HG02642 (cell line): Measurements from ENCODE around the gene ZNF283.

Source experiments
- ATAC-seq: cut with Tn5 transposase; IDR thresholded peaks from one replicate; pipeline ENCODE4 v1.9.1; 2021; ENCODE audit warnings: mild to moderate bottlenecking; ENCODE audit not compliant: unreplicated experiment, poor library complexity

ZNF283 gene

GRCh38 chr19:43826787-43827754 lies at the start of gene ZNF283:
Gene ZNF283 (plus strand): TSS chr19:43827321. CDS start chr19:43833505, 6,184 bp downstream.
- ATAC-seq, result peak; percentile 95

DNA sequence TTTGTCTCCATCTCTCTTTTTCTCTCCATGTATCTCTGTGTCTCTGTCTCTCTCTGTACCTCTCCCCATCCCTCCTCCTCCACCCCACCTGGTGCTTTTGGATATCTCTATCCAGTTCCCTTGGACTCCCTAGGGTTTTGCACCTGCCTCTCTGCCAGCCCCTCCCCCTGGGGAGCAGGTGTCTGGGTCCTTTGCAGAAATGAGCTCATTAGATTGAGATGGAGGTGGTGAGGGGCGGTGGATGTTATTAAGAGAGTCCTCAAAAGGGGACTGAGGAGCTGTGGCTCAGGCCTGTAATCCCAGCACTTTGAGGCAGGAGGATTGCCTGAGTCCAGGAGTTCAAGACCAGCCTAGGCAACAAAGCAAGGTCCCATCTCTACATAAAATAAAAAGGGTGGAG lies 48.5 kb upstream of the ZNF283 start:
- ATAC-seq, result no peak

DNA sequence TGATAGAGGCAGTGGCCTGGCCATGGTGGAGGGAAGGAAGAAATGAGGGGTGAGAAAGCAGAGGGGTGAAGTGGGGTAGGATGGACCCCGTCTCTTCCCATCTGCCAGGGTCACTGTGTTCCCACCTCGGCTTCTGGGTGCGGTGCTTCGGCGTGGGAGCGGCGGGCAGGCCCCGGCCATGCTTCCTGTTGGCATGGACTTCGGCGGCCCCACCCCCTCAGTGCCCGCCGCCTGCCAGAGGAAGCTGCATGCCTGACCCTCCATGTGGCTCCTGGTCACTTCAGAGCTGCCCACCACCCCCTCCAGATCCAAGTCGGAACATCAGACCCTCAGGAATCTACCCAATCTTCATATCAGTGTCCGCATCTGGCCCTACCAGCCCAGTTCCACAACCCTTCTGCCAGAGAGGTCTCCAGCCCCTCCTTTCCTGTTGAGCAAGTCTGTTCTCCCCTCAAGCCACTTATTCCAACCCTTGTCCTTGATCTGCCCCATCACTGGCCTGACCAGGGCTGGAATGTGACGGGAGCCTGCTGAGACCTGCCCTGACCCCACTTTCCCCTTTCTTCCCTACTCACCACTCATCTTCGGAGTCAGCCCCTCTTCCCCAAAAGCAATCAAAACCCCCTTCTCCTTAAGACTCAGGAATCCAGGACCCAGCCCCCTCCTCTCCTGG lies 47.8 kb upstream of the ZNF283 start:
- ATAC-seq, result no peak

DNA sequence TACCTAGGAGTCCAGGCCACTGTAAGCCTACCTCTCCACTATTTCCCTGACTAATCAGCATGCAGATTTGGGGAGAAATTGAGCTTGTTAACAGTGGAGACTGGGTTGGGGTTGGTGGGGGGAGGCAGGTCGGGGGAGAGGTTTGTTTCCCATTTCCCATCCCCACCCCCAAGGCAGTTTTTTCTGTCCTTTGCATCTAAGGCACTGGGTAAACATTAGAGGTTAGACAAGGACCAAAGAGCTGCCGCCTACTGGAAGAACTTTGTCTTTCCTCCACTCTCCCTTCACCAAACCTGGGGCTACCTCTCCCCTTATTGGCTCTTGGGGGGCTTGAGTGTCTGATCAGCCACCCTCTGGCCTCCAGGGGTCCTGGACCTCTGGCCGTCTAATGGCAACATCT lies 47.3 kb upstream of the ZNF283 start:
- no peak for ATAC-seq

DNA sequence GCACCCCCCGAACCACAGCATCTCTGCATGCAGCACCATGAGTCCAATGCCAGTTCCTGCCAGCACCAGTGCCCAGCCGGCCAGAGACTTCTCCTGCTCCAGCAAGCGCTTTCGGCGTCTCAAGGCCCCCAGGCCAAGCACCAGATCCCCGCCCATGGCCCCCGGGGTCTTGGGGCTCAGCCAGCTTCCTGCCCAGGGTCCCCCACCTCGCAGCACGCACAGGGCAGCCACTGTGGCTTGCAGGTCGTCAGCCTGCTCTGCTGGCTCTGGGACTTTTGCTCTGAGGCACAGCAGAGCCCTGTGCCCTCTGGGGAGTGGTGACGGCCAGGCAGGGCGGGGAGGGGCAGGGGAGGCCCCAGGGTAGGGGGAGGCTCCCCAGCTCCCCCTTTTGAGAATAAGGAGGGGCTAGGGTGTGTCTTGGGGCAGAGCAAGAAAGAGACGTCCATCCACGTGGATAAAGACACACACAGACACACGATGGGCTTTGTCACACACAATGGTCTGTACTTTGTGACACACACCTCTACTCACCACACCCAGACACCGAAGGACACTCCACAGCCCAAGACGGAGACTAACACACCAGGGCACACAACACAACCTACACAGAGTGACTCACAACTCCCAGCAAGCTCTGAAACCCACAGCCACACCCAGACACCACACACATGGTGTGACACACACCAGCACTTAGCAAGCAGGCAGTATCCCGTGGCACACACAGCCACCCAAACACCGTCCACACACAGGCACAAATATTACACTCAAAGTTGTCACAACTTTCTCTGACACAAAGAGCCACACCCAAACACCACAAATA lies 46.2 kb upstream of the ZNF283 start, which contains the start of gene KCNN4:
Gene KCNN4 (minus strand): TSS at position 268 of the 820 bp plus-strand sequence. CDS start 112 bp downstream, at position 156.
- no peak for ATAC-seq

DNA sequence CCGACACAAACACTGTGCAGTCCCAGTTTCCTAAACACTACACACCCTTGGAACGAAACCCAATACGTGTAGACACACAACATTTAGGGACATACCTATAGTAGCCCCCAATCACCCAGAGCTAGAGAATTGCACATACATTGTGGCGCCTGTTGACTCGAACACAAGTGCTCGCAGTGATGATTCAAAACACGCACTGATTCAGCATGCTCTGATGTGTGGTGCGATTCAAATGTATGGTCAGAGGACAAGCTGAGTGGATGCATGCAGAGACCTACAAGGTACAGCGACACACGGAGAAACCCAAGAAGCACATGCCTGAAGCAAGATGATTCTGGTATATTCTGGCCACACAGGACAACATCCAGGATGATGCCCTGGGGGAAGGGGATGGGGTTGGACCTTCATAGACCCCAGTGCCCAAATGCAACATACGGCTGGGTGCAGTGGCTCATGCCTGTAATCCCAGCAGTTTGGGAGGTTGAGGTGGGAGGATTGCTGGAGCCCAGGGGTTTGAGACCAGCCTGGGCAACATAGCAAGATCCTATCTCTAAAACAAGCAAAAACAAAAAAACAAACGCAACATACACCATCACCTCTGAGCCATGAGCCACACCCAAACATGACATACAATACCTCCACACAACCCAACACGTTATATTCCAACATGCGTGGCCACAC lies 45.4 kb upstream of the ZNF283 start:
- ATAC-seq, result no peak

DNA sequence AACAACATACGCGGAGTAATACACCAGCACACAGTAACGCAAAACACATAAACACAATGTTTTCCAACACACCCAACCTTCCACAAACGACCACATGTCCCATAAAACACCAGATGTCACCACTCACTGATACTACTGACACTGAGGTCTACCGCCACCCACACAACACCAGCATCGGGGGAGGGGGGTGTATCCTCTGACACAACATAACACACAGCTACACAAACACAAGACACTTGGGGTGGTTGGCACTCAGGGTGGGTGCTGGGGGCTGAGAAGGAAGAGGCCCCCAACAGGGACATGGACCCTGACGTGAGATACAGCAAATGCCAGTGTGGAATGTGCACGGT lies 44.8 kb upstream of the ZNF283 start:
- ATAC-seq, result no peak

DNA sequence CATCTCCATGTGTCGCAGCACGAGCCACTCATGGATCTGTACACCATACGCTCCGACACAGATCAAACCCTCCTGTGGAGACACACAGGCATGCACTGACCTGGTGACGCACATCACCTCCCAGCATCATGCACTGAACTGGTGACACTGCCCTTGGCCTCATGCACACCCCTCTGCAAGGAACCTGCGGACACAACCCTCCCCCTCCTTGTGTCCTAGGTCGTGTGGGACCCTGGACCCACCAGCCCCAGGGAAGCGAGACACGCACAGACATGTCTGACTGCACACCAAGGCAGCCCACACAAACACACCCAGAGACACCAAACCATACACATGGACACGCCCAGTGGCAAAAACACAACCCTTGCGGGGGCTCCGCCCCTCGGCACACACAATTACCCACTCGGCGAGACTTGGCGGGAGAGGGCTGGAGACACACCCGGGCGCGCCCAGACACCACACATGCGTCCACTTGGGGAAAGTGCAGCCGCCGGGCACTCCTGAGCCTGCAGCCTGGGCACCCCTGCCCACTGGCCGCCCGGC lies 44.4 kb upstream of the ZNF283 start:
- ATAC-seq, result no peak

- ATAC-seq, result no peak
Observed at GRCh38 chr19:43783636-43784035, 43.5 kb upstream of the ZNF283 start.

- ATAC-seq, result no peak
Observed at GRCh38 chr19:43784241-43784980, 42.7 kb upstream of the ZNF283 start.

DNA sequence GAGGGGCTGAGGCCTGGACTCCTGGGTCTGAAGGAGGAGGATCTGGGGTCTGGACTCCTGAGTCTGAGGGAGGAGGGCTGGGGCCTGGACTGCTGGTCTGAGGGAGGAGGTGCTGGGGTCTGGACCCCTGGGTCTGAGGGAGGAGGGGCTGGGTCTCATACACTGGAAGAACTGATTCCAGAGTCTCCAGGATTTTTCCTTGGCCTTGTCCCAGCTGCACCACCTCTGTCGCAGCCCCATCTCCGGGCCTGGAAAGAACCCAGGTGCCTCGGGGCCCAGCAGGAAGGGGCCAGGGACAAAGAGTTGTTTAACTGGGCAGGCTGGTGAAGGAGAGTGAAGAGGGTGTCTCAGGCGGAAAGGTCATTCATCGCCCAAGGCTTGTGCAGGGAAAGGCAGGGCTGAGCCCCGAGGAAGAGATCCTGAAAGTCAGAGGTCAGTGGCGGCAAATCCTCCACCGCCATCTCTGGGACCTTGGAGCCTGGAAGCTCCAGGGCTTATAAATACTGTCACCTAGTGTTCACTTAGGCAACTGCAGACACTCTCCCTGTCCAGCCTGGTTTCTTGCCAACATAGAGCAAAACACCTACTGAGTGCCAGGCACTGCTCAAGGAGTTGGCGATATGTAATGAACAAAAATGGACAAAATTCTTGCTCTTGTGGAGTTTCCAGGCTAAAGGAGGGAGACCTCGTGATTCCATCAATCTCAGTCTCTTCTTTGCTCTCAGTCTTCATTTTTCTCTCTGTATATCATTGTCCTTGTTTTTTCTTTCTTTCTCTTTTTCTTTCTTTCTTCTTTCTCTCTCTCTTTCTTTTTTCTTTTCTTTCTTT lies 41.9 kb upstream of the ZNF283 start:
- ATAC-seq, result peak; percentile 55

DNA sequence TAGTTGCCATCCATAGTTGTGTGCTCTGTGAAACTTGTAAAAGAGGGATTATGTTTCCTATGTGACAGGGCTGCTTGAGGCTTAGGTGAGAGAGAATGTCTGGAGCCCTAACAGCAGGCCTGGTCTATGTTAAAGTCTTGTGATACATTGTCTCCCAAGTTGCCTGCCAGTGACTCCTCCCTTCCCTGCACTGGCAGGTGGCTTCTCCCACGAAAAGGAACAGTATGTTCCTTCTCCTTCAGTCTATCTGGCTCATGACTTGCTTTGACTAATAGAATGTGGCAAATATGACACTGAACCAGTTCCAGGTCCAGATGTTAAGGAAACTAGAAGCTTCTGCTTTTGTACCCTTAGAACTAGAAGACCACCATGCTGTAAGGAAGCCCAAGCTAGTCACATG lies 40.5 kb upstream of the ZNF283 start:
- no peak for ATAC-seq

GRCh38 chr19:43789029-43789428 lies 38.1 kb upstream of the ZNF283 start:
- ATAC-seq, result no peak

DNA sequence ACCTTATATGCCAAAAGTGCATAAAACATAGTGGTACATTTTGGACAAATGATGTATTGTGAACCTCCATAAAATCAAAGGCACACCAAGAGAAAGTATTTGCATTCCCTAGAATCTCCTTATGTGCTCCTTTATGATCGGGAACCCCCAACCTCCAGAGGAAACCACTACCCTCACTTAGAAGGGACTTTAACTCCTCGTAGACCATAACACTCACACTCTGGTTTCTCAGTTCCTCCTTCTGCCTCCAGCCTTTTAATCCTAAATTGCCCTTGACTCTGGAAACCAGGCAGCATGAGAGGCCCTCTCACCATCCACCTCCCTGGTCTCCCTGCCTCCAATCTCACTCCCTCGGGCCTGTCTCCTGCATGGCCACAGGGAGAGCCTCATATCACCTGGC lies 36.5 kb upstream of the ZNF283 start:
- no peak for ATAC-seq

DNA sequence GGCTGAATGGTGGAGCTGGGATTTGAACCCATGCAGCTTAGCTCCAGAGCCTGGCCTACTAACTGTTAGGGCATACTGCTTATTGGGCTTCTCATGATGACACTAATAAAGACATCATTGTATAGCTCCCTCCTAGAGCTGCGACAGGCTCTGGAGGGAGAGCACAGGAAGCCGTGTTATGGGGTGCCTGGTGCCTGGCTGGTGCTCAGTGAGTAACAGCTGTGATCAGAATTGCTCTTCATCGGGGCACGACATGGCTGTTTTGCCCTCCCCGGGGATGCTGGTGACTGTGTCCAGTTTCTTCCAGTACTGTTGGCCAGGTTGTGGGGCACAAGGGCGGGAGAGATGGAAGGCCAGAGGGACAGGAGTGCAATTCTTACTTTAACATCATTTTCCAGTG lies 30.0 kb upstream of the ZNF283 start:
- no peak for ATAC-seq

- no peak for ATAC-seq
Observed at GRCh38 chr19:43797556-43797955, 29.6 kb upstream of the ZNF283 start.

DNA sequence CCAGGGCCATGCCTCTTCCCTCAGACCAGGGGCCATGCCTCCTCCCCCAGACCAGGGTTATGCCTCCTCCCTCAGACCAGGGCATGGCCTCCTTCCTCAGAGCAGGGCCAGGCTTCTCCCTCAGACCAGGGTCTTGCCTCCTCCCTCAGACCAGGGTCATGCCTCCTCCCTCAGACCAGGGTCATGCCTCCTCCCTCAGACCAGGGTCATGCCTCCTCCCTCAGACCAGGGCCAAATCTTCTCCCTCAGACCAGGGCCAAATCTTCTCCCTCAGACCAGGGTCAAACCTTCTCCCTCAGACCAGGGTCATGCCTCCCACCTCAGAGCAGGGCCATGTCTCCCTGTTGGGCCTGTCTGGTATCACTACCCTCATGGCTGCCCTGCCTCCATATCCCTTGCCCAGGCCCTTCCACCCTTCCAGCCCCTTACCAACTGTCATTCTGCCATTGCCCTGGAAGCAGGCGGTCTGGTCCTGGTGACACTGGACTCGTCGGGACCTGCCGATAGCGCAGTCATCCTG lies 29.0 kb upstream of the ZNF283 start:
- ATAC-seq, result no peak
